OCI-LY7 (cell line): Measurements from ENCODE around the gene FBLN1.
"Not testable (repeated sequence)": the region's sequence is repeated elsewhere in the genome, so short reads cannot be mapped to it uniquely, and the experiment has no call there.

ENCODE experiments used
- EZH2phosphoT487 ChIP-seq: fragments of 200-600 bp; sonication (generic); IDR thresholded peaks from 2 replicates; pipeline ENCODE4 v1.6.1; 2018; ENCODE audit warnings: low read depth, borderline replicate concordance, mild to moderate bottlenecking, mixed run types, antibody characterized with exemption, low read length, moderate library complexity, mixed read lengths
- TF ChIP-seq, protein P1 (sequence below): fragments of 200-600 bp; sonication (generic); conservative IDR thresholded peaks from 2 replicates; pipeline ENCODE4 v1.5.1; 2014; ENCODE audit warnings: mild to moderate bottlenecking, antibody characterized with exemption, low read length, moderate library complexity, mixed read lengths

DNA sequence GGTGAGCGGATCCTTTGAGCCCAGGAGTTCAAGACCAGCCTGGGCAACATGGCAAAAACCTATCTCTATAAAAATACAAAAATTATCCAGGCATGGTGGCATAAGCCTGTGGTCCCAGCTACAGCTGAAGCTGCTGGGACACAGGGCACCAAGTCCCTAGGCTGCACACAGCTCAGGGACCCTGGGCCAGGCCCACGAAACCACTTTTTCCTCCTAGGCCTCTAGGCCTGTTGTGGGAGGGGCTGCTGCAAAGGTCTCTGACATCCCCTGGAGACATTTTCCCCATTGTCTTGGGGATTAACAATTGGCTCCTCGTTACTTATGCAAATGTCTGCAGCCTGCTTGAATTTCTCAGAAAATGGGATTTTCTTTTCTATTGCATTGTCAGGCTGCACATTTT is 39.0 kb upstream of the FBLN1 start:
- TF ChIP-seq, protein P1, sequence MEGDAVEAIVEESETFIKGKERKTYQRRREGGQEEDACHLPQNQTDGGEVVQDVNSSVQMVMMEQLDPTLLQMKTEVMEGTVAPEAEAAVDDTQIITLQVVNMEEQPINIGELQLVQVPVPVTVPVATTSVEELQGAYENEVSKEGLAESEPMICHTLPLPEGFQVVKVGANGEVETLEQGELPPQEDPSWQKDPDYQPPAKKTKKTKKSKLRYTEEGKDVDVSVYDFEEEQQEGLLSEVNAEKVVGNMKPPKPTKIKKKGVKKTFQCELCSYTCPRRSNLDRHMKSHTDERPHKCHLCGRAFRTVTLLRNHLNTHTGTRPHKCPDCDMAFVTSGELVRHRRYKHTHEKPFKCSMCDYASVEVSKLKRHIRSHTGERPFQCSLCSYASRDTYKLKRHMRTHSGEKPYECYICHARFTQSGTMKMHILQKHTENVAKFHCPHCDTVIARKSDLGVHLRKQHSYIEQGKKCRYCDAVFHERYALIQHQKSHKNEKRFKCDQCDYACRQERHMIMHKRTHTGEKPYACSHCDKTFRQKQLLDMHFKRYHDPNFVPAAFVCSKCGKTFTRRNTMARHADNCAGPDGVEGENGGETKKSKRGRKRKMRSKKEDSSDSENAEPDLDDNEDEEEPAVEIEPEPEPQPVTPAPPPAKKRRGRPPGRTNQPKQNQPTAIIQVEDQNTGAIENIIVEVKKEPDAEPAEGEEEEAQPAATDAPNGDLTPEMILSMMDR: not testable (repeated sequence)
- not testable (repeated sequence) for TF ChIP-seq EZH2phosphoT487
